ENCODE measurements around the gene C19orf25. TPM values are rescaled to one million over a fixed set of nuclear protein-coding genes. Genes with fewer than 3 reads are reported as not detected.

C19orf25 gene
- total and polyA plus RNA-seq, 2 of the 13 experiments (the other 11 are each of a cell fraction or from before 2014, with no cell fraction given): 14.2 to 32.4 TPM

- Histone ChIP-seq H3K9ac (ENCODE audit: insufficient read depth, low read depth, low read length) (no peak overlapping the region), H3K36me3 (replicated peaks in 1 of 2; ENCODE audit: control insufficient read depth in 1 of 2, insufficient read depth in 2 of 2, low read length in 2 of 2) (no peaks in the 10 kb centered on the region), H3K4me1 (ENCODE audit: insufficient read depth, low read length) (peaks cover 30% of the 10 kb centered on the region), H2AFZ (ENCODE audit: low read length) (no peak overlapping the region), H3K9me3 (ENCODE audit: low read length) (no peaks in the 10 kb centered on the region), H3K79me2 (ENCODE audit: insufficient read depth, low read length) (no peaks in the 10 kb centered on the region), H3K27me3 (ENCODE audit: control insufficient read depth in 1 of 2, insufficient read depth in 2 of 2, low read length in 2 of 2) (peaks cover 0 to 25% of the 10 kb centered on the region in 2 experiments; a peak in 4 of 5 replicates), H3K4me2 (ENCODE audit: low read depth, low read length) (no peak overlapping the region), H3K4me3 (replicated peaks in 1 of 3; ENCODE audit: insufficient read depth in 1 of 3, low read depth in 2 of 3, low read length in 3 of 3) (no peak overlapping the region), H4K20me1 (ENCODE audit: insufficient read depth, low read length) (peaks cover 5% of the 10 kb centered on the region; the same call in 1 of the 2 replicates), H3K27ac (ENCODE audit: extremely low read length, insufficient read depth, low read length) (no peak overlapping the region)
- FAIRE-seq: no peak
- POLR2A ChIA-PET: no interaction called here
- TF ChIP-seq HNRNPL (IDR thresholded peaks at IDR 0.05; ENCODE audit: low read depth, low read length) (peak; percentile 85), TFDP1 (CRISPR knock-in tag; IDR thresholded peaks at IDR 0.05; ENCODE audit: borderline replicate concordance) (no peak), ZMYM3 (CRISPR knock-in tag; IDR thresholded peaks at IDR 0.05) (peak; percentile 40; the same call in 1 of the 2 replicates), EED (CRISPR knock-in tag; IDR thresholded peaks at IDR 0.05) (no peak), CAMTA2 (CRISPR knock-in tag; IDR thresholded peaks at IDR 0.05; ENCODE audit: borderline replicate concordance) (no peak), ZNF629 (CRISPR knock-in tag; conservative IDR thresholded peaks at IDR 0.05) (peak; percentile 82), FOXO4 (CRISPR knock-in tag; conservative IDR thresholded peaks at IDR 0.05) (no peak)
- no peak for ATAC-seq
- CTCF ChIA-PET (ENCODE audit: low intra/inter-chr PET ratio, low total read pairs): no interaction called here
- 92% methylated on average over 5 of the region's 36 CpGs for WGBS (ENCODE audit: low lambda C conversion rate)
- no TSS peak for BruUV-seq (replicated peaks)
- DNase-seq (ENCODE audit: low spot score): no peak
- in situ Hi-C loops (cut with HindIII; ENCODE audit: extremely low pct_ligation_motif_present, low pct_unique_long_range_greater_than_20kb) (no loop called here), intact Hi-C loops (cut with micrococcal nuclease; ENCODE audit: unreplicated experiment) (no loop called here)
These were observed 18.7 kb downstream of the C19orf25 start for GRCh38 chr19:1460033-1460995.
